ENCODE measurements around the gene TUT4.

TUT4 gene

DNA sequence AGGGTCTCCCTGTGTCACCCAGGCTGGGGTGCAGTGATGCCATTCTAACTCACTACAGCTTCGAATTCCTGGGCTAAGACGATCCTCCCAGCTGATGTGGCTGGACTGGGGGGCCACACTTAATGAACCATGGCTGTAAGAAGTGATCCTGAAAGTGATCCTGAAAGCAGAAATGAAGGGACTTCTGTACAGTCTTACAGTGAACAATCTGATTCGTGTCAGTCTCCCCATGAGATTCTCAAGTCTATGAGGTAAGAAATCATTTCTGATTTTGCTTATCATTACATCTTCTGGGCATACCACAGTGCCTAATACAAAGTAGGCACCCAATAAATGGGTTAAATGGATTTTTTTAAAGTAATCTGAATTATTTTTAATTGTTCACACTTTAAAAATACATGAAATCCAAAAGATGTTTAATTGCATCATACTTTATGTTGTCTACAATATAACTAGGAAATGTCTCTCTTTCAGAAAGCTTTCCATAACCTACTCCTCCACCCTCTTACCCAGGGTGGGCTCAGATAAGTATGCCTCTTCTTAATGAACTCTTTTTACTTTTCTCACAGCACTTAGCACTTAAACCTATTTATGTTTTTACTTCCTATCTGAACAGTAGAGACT lies 21.5 kb downstream of the TUT4 start:
- no peak for DNase-seq

DNA sequence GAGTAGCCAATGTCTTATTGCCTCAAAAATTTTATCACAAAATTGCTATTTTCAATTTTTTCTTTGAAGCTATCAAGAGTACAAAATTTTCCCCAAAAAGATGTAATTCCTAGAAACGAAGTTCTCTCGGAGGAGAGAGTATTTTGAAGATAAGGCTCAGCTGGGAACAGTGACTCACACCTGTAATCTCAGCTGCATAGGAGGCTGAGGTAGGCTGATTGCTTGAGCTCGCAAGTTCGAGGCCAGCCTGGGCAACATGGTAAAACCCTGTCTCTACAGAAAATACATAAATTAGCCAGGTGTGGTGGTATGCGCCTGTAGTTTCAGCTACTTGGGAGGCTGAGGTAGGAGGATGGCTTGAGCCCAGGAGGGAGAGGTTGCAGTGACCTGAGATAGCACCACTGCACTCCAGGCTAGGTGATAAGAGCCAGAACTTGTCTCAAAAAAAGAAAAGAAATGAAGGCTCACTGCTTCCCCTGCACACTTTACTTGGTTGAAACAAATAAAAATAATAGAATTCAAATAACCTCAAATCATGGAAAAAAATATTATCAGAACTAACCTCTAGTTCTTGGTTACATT lies 22.2 kb downstream of the TUT4 start:
- no peak for DNase-seq

DNA sequence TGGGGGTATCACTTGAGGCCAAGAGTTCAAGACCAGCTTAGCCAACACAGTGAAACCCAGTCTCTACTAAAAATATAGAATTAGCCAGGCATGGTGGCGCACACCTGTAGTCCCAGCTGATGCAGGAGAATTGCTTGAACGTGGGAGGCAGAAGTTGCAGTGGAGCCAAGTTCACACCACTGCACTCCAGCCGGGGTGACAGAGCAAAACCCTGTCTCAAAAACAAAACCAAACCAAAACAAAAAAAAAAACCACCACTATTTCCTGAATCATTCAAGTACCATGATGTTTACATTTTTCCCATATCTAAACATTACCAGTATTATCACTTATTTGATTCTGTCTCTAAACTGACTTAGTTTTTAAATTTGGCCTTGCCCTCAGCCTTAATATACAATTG lies 29.5 kb downstream of the TUT4 start:
- DNase-seq, result no peak

DNA sequence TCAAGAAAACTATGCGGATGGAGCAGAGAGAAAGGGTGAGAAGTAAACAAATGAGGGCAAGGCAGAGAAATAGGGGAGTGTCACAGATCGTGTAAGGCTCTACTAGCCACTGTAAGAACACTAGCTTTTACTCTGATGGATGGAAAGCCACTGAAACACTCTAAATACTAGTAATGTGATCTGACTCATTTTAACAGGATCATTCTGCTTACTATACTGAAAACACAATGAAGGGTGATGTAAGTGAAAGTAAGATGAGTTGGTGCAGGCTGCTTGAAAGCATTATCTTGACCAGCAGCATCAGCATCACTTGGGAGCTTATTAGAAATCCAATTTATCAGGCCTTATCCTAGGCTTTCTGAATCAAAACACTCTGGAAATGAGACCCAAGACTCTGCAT lies 32.7 kb downstream of the TUT4 start:
- DNase-seq, result no peak

DNA sequence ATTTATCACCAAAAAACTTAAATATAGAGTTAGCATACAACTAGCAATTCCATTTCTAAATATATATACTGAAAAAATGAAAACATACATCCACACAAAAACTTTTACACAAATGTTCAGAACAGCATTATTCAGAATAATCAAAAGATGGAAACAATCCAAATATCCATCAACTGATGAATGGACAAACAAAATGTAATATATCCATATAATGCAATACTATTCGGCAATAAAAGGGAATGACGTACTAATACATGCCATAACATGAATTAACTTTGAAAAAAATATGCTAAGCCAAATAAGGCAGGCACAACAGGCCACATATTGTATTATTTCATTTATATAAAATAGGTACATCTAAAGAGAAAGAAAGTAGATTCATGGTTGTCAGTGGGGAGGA lies 33.9 kb downstream of the TUT4 start:
- DNase-seq, result no peak

DNA sequence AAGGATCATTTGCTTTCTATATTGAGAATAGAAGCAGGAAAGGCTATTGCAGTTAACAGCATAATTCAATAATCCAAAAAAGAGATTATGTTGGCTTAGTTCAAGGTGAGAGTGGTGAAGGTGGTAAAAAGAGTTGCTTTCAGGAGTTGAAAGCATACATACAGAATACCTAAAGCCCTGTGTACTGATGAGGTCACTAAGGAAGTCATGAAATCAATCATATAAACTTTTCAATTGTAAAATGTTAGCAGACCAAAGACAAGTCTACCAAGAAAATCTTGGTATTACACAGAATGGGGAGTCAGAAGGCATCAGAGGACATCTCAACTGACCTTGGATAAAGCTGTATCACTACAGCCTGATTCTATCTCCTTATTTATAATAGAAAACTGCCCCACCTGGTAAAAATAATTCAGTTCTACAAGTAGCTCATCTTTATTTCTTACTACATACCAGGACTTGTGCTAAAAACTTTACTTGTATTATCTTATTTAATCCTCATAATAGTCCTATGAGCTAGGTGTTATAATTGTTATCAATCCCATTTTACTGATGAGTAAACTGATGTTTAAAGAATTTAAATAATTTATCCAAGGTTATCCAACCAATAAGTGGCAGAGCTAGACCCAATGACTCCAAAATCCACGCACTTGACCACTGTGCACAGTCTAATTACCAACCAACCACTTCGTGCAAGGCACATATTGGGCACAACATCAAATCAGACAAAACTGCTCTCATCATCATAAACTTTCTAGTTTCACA lies 40.9 kb downstream of the TUT4 start:
- DNase-seq, result no peak

DNA sequence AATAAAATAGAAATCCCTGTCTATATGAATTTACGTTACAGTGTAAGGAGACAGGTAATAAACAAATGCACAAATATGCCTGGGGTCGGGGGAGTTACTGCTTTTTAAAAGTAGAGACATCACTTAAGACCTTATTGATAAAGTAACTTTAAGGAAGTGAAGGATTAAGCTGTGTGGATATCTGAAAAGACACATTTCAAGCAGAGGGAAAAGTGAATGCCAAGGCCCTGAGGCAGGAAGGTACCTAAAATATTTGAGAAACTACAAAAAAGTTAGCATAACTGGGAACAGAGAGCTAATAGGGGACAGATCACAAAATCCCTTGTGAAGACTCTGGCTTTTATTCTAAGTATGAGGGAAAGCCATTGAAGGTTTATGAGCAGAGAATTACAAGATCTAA lies 41.5 kb downstream of the TUT4 start:
- DNase-seq, result no peak

DNA sequence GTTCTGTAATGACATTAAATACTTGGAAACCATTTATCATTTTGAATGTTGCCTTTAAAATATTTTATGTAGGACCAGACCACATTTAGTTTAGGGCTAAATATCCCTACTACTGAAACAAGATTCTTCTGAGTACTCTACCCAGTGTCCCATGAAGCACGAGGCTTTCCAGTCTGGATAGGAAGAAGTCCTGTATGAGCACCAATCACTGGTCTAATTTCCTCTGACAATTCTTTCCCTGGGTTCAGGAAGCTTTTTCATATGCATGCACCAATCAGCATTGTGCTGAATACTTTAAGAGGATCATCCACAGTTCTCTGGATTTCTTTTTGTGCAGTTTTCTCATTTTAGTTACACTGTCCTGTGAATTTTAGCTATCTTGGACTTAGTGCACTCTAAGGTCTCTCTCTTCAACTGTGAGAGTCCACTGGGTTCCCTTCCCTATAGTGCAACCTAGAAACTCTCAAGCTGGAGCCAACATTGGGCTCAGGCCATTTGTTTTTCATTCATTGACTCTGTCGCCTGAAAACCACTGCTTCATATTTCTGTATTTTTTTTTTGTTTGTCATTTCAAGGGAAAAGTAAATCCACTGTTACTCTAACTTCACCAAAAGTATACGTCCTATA lies 45.9 kb downstream of the TUT4 start:
- no peak for DNase-seq

DNA sequence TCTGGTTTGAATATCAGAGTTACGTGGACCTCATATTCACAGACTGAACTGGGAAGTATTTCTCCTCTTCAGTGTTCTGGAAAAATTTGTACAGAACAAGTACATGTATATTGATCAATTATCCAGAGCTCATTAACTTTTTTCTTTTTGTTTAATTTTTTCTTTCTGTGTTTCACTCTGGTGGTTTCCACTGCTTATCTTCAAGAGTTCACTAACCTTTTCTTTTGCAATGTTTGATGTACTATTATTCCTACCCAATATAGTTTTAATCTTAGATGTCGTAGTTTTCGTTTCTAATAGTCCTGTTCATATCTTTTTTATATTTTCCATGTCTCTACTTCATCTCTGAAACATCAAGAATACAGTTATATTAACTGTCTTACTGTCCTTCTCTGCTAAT lies 46.5 kb downstream of the TUT4 start:
- no peak for DNase-seq

DNA sequence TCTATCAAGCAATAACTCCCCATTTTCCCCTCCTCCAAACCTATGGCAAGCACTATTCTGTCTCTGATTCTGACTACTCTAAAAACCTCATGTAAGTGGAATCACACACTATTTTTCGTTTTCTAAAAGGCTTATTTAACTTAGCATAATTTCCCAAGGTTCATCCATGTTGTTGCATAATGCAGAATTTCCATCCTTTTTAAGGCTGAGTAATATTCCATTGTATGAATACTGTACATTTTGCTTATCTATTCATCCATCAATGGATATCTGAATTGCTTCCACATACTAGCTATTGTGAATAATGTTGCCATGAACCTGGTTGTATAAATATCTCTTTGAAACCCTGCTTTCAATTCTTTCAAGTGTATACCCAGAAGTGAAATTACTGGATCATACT lies 48.2 kb downstream of the TUT4 start:
- DNase-seq, result no peak

DNA sequence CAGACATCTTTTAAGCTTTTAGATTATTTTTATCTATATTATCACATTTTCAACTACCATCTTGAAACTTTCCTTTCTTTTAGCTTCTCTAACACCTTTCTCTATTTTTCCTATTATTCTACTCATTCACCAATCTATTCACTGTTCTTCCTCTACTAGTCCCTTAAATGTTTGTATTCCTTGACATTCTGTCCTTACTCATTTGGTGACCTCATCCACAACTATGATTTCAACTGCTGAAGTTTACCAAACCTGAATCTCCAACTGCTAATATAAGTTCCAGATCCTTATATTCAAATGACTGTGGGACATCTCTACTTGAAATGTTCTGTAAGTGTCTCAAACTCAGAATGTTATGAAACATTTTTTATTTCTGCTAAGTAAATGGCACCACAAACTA lies 49.2 kb downstream of the TUT4 start:
- no peak for DNase-seq

DNA sequence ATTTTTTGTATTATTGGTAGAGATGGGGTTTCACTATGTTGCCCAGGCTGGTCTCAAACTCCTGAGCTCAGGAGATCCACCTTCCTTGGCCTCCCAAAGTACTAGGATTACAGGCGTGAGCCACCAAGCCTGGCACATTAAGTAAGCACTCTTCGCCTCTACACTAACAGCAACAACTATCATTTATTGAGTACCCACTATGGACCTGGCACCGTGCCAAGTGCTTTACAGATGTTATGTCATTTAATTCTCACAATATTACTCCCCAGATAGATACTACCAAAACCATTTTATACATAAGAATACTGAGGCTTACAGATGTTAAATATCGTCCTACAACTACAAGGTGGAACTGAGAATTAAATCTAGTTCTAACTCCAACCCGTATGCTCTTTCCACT lies 50.1 kb downstream of the TUT4 start:
- DNase-seq, result no peak

DNA sequence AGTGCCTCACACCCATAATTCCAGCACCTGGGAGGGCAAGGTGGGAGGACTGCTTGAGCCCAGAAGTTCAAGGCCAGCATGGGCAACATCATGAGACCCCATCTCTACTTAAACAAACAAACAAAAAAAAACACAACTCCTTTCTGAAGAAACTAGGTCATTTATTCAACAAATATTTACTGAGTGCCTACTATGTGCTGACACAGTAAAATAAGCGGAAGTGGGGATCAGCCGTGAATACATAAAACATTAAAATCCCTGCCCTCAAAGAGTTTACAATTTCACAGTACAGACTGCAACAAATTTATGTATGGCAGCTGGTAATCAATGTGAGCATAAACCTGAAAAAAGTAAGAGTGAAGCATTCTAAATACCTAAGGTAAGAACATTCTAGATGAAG lies 65.3 kb downstream of the TUT4 start:
- no peak for DNase-seq

DNA sequence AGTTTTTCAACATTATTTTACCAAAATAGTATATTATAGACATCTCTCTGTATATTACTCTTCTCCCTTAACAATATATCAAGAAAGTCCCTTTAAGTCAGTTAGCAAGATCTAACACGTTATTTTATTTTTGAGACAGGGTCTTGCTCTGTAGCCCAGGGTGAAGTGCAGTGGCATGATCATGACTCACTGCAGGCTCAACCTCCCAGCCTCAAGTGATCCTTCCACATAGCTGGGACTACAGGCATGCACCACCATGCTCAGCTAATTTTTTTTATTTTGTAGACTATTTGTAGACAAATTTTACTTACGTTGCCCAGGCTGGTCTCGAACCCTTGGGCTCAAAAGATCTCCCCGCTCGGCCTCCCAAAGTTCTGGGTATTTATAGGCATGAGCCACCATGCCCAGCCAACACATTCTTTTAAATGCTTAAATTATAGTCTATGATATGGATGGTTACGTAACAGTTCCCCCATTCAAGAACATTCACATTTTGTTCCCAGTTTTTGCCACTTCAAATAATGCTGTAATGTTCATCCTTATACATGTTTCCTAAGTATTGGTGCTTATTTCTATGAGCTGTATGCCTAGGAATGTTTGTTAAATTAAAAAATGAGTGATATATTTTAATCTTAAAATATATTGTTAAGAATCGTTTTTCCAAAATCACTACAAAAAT lies 70.4 kb downstream of the TUT4 start:
- DNase-seq, result no peak

DNA sequence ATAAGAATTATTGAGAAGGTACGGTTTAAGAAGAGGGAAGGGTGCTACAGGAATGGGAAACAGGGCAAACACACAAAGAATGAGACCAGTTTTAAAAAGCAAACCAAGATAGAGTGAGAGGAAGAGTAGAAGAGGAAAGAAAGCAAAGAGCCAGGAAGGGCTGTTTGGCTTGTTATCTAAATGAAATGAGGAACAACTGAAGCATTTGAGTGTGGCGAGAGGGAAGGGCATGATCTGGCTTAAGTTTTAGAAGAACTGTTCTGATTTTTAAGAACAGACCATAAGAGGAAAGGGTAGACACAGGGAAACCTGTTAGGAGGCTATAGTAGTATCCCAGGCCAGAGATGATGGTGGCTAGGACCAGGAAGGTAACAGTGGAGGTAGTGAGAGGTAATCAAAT lies 73.8 kb downstream of the TUT4 start:
- DNase-seq, result no peak

DNA sequence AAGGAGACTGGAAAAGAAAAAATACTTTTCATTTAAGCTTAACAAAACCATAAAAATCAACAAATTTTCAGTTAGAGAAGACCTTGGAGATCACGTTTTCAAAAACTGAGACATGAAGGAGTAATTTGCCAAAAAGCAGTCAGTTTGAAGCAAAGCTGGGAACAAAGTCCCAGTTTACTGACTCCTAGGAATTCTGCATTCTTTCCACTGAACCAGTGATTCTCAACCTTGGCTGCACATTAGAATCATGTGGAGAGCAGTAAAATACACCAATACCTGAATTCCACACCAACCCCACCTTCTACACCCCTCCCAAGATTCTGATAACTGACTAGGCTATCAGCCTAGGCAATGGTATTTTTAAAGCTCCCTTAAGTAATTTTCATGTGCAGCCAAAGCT lies 75.0 kb downstream of the TUT4 start:
- no peak for DNase-seq

DNA sequence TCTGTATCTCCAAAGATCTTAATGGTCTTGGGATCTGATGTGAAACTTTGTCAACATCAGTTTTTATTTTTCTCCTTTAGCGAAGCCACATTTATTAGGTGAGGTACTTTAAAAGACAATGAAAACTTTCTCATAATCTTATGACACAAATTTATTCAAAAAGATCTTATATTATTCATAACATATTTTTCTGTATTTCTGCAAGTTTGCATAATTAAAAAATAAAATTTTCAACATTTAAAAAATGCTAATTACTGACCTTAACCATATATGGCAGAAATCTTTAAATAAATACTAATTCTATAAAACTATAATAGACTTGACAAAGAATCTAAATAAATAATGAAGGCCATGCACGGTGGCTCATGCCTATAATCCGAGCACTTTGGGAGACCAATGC lies 75.9 kb downstream of the TUT4 start:
- DNase-seq, result no peak

DNA sequence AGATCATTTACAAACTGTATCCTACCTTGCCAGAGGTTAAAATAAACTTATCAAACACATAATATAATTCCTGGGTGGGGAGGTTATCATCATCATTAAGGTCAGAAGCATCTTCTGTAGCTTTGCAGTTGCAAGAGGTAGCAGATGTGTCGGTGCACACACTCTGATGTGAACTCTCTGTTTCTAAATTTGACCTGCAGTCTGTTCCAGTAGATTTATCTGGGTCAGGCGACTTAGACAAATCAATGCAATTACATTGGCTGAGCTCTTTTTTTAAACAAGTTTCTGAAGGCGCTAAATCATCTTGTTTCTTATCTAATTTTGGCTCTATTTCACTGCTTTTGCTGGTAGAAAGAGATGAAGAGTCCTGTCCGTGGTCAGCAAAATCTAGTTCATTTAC lies 78.1 kb downstream of the TUT4 start:
- DNase-seq, result no peak

DNA sequence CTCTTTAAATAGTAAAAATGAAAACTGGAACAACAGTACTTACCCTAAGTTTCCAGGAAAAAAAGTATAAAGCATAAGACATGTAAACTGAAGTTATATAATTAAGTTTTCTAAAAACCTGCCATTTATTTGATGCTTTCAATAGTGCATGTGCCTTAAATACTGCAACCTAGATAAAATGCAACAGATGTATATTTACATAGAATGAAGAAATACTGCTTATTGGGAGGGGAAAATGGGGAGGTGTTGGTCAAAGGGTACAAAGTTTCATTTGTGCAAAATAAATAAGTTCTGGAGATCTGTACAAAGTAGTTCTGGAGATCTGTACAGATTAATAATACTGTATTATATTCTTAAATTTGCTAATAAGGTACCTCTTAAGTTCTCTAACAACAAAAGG lies 79.9 kb downstream of the TUT4 start:
- no peak for DNase-seq

DNA sequence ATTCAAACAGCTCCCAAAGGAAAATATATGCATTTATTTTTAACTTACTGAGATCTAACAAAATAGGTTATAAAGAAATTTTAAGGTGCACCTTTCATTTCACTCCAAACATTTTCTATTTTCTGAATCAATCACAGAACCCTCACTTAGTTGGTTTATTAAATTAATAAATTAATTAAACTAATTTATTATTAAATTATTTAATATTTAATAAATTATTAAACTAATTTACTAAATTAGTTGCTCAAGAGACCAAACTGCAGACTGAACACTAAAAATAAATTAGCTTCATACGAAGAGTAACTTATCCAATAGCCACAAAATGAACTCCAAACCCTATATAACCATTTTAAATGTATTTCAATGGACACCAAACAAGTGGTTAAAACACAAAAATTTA lies 80.5 kb downstream of the TUT4 start:
- no peak for DNase-seq

DNA sequence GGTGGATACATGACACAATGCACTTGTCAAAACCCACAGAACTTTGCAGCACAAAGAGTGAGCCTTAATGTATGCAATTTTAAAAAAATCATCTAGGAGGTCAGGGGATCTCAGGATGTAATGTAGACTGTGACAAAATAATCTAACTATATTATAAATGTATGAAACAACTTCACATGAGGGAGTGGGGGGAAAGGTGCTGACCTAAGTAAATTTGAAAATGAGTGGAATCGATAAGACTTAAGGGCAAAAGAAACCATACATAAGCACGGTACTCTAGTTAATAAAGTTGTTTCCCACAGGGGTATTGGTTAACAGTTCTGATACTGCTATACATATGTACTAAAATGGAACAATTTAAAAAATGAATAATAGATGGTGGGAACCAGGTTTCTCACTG lies 83.8 kb downstream of the TUT4 start:
- DNase-seq, result no peak

DNA sequence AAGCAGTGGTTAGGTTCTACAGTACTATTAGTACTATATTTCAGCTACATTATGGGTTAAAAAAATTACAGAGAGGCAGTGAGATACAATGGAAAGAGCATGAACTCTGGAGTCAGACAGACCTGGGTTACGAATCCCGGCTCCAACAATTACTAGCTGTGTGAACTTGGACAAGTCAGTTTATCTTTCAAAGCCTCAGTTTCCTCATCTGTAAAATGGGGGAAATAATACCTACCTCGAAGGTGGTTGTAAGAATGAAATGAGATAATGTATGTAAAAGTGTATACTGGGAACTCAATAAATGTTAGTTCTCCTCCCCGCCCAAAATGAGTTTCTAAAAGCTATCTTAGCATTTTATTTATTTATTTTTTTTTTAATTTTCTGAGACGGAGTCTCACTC lies 89.0 kb downstream of the TUT4 start:
- DNase-seq, result no peak

DNA sequence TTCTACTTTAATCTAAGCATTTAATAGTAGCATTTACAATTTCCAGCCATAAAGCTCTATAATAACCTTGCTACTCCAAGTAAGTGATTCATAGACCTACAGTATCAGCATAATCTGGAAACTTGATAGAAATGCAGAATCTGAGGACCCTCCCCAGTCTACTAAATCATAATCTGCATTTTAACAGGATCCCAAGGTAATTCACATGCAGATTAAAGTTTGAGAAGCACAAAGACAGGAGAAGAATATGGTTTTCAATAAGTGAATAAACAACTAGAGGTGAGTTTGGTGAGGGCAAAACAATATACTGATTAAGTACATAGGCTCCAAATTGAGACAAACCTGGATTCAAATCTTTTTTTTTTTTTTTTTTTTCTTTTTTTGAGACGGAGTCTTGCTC lies 91.1 kb downstream of the TUT4 start:
- DNase-seq, result no peak

DNA sequence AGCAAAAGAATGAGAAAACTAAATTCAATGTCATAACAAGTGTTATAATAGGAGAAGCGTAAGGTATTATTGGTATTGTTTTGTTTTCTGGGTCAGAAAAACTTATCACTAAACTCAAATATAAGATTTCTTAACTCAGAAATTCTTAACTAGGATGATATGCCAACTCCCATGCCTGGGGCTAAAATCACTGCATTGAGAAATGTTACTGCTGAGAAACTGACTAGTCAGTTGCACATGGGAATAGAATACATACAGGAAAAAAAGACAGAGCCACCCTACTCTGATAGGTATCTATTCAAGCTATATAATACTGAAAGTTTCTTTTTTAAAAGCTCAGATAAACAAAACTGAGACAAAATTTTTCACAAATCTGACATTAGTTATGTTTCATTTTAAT lies 92.2 kb downstream of the TUT4 start:
- DNase-seq, result no peak

Measured in NCI-H1105 (cell line).